H1 (cell line): ENCODE data around the gene ZNF334.

Experiments used
- NRF1 ChIP-seq: IDR thresholded peaks from 2 replicates; pipeline ENCODE4 v1.6.1; 2011; ENCODE audit warnings: mild to moderate bottlenecking, low read depth, low read length, improper control_type of control experiment
- POLR2A ChIP-seq, 2 experiments: IDR thresholded peaks; 1 replicate in 1 of 2; 2 replicates in 1 of 2; pipeline ENCODE4 v1.6.1; 2011; ENCODE audit warnings: low read depth in 2 of 2, low read length in 2 of 2, mild to moderate bottlenecking in 2 of 2; ENCODE audit errors: control extremely low read depth in 1 of 2
- TBP ChIP-seq: IDR thresholded peaks from 2 replicates; pipeline ENCODE4 v1.6.1; 2011; ENCODE audit warnings: low read depth, low read length, improper control_type of control experiment

DNA sequence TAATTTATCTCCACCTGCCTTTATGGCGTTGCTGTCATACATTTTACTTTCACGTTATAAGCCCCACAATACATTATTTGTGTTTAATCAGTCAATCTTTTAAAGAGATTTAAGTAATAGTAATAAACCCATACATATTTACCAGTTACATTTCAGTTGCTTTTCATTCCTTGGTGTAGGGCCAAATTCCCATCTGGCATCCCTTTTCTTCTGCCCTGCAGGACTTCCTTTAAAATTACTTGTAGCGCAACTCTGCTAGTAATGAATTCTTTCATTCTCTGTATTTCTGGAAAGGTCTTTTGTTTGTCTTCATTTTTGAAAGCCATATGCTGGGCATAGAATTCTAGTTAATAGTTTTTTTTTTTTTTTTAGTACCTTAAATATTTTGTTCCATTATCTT is 24.9 kb downstream of the ZNF334 start:
- TF ChIP-seq NRF1 (no peak), TBP (no peak), POLR2A (IDR thresholded peaks at IDR 0.05; ENCODE audit: control extremely low read depth in 1 of 2, low read depth in 2 of 2, low read length in 2 of 2) (no peak)
